Stimulated activated CD8-positive, alpha-beta memory T cell treated with anti-CD3 and anti-CD28 coated beads, Interleukin-7, amount 100 ng/mL, for 1 hour (primary cell): ENCODE measurements around the gene LRCH1.

Source experiments
- DNase-seq, 2 donors: peaks; one replicate each; pipeline ENCODE4 v3.0.0-alpha.2; 2020; ENCODE audit warnings: low read depth in 2 of 2

Gene LRCH1

DNA sequence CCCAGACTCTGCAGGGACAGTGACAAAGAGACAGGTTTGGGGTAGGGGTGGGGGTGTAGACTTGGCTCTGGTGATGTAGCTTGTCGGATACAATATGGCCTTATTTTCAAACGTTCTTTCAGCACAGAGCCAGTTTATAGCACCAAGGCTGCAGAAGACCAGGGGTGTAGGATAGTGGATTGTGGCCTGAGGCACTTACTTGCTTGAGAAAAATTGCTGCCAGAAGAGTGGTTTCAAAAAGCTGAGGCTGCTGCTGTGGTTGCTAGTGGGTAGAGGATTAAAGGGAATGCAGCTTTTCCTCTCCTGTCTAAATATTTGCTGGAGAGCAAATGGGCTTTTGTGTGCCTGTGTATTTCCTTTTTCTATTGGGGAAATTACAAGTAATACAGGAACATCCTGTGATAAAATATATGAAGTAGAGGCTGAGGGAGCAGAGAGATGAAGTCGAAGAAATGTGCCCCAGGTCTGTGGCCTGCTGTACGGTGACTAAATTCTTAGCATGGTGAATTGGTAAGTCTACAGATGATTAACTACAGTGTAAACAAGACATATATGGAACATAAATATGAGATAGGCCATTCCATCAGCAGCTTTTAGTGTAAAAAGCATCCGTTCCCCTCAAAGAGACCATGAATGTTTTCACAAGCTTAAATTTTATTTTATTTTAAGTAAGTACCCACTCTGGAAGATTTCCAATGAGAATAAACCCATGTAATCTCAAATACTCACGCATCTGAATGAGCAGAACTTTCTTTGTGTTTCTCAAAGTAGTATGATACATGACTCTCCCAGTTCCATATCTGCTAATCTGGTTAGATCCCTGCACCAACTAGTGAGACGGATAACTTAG lies 112.9 kb downstream of the LRCH1 start:
- no peak for DNase-seq

DNA sequence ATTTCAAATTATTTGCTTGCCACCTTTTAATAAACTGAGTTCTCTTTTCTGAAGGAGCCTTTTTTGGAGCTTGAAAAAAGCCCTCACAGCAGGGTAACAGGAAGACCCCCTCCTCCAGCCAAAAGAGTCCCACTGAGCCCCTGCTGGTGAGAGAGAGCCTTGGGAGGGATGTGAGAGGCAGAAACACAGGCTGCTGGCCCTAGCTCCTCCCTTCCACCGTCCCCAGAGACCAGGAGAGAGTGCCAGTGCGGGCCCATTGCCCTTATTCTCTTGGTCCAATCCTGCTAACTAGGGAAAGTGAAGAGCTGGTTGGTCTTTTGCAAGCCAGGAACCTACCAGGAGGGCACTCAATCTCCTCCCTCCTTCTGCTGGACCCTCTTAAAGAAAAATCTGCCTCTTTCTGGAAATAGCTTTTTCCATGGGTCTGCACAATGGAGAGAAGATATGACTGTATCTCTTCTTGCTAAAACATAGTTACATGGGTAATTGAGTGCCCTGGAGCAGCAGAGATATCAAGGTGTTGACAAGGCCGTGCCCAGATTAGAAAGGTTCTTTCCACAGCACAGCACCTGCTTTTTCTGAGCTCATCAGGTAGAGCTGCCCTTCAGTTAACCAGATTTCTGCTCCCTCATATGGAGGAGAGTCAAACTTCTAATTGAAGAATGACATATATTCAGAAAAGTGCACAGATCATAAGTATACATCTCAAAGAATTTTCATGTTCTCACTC lies 113.9 kb downstream of the LRCH1 start:
- no peak for DNase-seq

DNA sequence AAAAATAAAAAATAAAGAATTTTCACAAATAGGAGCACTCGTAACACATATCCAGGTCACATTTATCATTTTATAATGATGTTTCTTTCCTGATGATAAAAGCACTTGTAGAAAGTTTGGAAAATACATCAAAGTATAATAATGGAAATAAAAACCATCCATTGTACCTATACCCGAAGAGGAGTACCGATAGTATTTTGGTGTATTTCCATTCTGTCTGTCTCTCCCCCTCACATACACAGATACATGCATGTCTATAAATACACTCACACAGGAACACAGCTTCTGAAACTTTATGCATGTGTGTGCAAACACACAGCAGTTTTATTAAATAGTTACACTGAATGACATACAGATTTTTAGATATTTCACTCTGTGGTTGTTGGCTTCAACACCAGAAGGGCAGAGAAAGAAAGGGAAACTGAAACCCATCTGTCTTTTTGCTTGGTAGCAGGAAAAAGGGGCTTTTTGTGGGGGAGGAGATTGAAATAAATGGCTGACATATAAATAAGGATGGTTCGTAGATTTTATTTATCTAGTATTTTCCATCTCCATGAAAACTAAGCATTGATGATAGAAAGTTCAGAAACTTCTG lies 114.8 kb downstream of the LRCH1 start:
- DNase-seq = no peak

DNA sequence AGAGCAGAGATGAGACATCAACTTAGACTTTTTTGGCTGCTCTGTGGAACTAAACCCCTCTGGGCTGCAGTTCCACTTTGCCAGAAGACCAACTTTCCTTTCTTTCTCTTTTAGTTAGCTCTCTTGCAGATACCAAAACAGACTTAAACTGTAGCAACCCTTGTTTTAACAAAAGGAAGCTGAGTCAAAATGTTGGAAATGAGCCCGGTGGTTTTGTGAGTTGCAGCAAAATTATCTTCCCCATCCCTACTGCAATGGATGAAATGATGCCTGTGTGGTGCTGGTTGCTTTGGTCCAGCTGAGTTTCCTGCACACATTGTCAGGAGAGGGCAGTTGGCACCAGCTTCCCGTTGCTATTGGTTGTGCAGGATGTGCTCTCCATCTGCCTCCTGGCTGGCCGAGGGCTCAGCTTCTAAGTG lies 115.3 kb downstream of the LRCH1 start:
- no peak for DNase-seq

DNA sequence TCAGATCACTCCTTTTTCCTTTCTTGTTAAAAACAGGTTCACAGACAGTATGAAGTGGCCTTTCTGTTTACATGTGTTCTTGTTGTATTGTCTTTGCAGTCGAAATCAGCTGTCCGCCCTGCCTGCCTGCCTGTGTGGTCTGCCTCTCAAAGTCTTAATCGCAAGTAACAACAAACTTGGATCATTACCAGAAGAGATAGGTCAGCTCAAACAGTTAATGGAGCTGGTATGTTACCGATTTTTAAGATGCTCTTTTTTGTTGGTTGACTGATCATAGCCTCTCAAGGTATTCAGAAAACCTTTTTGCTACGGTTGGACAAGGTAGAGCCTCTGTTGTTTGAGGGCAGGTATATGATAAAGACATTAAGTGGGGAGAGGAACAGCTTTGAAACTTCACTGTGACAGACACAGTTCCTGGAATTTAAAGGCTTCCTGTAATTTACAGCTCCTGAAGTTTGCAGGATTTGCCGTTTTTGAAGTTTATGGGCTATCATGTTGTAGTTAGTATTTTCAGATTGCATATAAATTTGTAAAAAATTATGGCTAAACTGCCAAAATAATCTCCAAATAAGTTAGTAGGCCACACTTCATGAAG lies 116.1 kb downstream of the LRCH1 start:
- no peak for DNase-seq

DNA sequence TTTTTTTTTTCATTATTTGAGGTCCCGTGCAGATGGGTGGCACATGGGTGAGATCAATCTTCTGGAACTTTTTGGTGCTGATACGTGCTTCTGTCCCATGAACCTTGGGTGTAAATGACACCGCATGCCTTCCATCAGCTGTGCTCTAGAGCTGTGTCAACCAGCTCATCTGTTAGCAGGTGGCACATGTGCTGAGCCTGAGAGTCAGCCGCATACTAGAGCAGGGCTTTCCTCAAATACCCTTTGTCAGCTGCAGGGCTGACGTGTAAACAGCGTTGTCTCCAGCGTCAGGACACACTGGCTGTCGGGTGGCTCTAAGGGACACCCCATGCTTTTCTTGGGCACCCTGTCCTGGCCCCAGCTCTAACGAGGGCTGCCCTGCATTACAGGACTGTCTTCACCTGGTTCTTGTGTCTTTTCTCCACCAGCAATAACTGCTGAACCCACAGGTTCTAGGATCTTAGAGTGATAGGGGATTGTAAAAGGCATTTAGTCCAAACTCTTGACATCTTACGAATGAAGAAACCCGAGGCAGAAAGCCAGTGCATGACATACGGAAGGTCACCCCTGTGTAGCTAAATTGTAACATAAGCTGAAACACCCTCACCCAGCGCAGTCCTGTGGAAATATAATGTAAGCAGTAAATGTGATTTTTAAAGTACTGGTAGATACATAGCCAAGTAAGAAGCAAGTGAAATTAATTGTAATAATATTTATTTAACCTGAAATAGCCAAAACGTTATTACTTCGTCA lies 119.5 kb downstream of the LRCH1 start:
- DNase-seq = no peak

DNA sequence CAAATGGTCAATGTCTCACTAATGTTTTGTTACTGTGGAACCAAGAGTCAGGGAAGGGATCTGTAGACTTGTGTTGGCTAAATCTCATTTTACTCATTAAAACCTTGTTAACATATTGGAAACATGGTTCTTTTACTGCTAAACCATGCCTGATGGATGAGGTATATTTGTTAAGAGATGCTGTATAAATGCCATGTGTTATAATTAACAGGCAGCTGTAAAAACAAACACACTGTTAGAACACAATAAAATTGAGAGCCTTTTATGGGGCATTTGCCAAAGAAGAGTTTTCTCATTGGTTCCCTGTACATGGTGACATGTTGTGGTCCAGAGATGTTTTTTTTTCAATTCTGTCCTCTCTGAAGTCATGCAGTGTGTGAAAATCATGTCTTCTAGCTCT lies 122.0 kb downstream of the LRCH1 start:
- no peak for DNase-seq

DNA sequence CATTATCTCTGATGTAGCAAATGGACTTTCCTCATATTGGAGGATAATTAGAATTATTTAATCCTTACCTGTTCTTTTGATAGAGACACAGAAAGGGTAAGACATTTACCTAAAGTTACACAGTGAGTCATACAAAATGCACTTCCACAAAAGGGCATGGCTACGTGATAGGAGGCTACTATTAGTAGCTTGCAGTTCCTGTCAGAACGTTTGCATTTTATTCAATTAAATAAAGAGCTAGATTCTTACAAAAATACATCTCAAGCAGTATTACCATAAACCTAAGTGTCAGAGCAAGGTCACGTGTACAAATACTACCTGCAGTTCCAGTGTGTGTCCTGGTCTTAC lies 123.4 kb downstream of the LRCH1 start:
- no peak for DNase-seq

DNA sequence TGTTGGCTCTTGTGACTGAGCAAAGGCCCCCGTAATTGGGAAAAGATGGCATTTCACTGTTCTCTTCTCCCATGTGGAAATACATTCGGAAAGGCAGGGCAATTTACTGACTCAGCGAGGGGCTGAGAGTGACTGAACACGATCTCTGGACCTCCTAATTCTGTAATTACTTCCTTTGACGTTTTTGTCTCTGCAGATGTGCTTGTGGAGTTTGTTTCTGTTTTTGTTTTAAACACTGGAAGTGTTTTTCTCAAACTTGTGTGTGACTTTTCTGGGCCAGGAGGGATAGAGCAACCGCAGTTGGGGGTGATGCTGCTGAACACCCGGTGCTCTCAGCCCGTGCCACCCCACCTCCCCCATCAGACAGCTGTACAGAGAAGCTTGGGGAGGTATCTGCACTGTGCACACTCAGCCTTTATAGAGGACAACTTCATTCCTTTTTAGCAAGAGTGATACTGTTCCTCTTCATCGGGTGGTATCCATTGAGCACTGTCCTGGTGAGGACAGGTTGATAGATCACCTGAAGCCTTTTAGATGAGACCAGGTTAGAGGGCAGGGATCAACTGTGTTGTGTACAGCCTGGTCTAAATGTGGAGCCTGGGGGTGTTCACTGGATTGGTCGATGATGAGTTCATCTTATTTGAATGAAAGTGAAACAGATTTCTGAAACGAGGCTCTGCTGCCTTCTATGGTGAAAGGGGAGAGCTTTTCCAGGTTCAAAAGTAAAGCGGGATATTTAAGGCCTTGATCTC lies 126.6 kb downstream of the LRCH1 start:
- no peak for DNase-seq

DNA sequence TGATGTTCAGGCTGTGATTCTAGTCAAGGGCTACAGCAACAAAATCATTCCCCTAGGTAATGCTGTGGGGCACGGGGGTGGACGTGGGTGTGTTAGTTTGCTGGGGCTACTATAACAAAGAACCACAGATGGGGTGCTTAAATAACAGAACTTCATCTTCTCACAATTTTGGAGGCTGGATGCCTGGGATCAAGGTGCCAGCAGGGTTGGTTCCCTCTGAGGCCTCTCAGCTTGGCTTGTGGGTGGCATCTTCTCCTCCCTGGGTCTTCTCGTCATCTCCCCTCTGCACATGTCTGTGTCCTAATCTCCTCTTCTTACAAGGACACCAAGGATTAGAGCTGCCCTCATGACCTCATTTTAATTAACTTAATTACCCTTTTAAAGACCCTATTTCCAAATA lies 129.0 kb downstream of the LRCH1 start:
- no peak for DNase-seq

DNA sequence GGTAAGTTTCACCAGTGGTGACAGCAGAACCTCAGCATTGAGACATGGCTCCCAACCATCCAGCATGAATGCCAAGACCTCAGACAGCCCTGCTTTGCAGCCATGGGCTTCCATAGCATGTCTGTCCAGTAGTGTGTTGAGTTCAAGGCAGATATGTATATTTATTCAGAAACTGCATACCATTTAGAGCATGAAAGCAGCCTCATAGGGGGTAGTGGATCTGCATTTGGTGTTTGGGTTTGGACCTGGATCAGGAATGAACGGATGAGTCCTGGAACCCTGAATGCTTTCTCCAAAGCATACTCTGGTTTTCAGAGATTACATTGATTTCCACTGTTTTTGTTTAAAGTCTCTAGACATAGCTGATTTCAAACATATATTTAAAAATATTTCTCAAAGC lies 129.7 kb downstream of the LRCH1 start:
- no peak for DNase-seq

DNA sequence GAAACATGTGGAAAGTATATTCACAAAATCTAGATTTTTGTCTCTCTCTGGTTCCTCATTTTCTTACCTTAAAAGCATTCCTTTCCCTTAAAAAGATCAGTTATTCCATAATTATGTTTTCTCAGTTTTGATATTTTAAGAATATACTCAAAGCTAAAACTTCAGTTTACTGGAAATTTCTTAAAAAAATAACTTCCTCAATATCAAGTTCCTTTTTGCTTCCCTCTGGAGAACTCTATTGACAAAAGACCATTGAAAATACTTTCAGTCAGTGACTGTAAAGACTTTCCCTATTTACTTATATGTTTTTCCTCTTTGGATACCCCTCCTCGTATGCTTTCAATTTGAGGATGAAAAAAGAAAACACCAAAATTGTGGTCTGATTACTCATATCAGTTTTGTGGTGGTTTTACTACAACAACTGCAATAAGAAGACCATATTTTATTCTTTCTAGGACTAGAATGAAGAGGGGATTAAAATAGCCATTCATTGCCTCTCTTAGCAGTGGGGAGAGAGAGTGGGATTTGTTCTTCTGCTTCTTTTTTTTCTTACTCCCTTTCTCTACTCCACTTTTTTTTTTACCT lies 130.8 kb downstream of the LRCH1 start:
- DNase-seq = no peak

DNA sequence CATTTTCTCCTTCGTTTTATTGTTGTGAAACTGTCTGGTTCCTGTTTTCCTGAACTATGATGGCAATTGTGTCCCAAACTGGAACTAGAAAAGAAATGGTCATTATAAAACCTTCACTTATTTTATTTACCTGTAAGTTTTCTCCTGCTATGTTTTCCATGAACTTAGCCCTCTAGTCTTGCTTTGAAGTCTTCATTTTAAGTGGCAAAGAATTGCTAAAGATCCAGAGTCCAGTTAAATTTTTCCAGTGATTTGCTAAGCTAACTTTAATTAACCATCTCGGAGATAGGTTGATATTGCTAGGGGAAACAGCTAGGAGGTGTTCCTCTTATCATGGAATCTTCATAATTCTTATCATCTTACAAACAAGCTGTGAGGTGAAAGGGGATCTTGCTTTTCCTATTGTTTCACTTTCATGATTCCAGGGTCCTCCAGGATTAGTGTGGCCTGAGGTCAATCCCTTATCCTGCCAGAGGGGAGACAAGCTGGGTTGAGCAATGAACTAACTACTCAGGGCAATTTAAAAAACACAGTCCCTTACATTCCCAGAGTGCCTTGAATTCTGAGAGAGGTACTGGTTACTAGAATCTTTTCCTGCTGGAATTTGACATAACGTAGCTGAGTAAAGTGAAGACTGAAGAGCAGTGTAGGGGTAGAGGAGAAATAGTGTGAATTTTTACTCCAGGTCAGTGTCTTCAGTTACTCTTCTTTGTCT lies 131.5 kb downstream of the LRCH1 start:
- no peak for DNase-seq

DNA sequence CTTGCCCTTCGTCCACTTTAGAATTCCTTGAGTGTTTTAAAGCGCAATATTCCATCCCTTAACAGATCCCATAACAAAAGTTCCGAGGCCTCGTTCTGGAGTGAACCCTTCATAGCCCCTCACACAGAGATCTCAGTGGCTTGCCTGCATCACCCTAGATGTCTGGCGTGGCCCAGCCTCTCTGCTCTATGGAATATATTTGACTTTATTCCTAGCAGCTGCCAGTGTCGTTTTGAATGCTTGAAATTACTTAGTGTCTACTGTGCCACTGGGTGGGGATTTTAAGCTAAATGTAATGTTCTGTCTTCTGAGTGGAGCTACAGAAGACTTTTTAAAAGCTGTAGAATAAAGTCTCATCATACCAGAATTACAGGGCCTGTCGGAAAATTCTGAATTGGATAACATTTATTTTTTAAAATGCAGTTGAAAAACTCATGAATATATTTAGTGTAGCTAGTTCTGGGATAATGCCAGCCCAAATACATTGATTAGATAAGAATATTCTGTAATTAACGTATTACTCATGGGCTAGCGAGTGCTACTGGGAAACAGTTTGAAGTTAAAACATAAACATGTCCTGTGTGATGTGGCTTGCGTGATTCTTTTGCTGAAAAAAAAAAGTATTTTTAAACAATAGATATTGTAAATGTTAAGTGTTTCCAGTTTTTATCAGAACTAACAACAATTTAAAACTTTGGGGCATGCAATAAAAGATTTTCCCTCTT lies 132.2 kb downstream of the LRCH1 start:
- DNase-seq = no peak

DNA sequence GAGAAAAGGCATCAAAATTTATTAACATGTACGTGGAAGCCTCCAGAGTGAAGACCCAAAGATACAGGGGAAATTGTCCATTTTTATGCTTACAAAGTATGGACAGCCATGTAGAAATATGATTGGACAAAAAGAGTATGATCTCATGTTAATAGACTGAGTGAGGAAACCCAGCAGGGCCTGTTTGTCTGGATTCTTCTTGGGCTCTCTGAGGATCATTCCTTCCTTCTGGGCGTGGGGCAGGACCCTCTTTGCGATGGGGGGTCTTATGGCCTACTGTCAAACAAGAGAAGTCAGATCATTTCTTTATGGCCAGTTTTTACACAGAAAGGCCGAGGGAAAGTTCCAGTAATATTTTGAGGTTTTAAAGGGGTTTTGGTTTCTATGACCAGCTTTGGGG lies 133.2 kb downstream of the LRCH1 start:
- no peak for DNase-seq

DNA sequence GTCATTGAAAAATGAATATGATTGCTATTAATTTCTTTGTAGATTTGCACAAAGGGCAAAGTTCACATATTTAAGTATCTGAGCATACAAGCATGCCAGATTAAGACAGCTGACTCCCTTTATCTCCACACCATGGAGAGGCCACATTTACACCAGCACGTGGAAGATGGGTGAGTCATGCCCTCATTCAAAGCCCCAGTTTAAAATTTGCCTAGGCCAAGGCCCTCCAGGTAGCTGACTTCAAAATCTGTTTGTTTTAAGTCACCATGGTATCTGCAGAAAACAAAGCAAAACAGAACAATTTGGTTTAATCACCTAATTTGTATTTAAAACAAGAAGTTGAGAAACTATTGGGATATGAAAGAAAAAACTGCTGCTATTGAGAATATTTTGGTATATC lies 134.8 kb downstream of the LRCH1 start:
- no peak for DNase-seq

DNA sequence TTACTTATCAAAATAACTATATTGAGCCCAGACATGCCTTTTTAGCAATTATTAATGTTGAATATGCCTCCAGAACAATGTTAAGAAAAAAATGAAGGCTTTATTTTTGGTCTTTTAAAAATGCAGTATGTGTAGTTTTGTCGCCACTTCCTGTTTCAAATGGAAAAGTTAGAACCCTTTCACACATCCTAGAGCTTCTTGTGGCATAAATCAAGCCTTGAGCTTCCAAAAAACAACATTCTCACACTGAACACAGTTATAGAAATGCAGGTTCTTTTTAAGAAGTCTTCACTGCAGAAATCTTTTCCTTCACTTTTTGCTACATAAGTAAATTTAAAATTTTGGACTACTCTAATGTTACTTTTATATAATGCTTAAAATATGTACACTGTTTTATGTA lies 135.3 kb downstream of the LRCH1 start:
- DNase-seq = no peak

DNA sequence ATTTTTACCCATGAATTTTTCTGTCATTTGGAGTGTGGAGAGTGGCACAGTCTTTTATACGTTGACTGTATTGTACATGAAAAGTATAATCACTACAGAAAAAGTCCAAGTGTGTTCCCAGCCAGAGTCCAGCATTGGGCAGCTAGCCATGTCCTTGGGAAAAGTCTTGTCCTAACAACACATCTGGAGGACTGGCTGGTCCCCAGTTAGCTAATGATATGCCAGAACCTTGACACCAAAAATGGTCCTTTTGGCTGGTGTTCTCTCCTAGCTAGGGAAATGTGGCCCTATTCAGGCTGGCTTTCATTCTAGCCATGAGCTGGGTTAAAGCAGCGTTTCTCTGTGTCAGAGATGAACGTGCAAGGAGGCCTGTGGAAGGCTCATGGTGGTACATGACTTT lies 145.0 kb downstream of the LRCH1 start:
- no peak for DNase-seq

DNA sequence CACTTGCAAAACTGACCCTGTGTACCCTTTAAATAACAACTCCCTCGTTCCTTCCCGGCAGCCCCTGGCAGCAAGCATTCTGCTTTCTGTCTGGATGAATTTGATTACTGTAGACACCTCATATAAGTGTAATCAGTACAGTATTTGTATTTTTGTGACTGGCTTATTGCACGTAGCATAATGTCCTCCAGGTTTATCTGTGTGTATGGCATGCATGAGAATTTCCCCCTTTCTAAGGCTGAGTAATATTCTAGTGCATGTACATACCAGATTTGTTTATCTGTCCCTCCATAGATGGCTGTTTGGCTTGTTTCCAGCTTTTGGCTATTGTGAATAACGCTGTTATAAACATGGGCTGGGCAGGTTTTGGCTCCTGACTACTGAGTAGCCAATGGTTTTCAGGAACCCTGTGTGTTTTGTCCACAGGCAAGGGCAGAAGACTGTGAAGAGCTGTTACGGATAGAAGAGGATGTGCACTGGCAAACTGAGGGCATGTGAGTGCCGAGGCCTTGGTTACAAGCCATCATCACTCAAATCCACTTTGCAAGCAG lies 146.0 kb downstream of the LRCH1 start:
- no peak for DNase-seq
